Breast epithelium (tissue), 4 donors: Measurements from ENCODE around the gene APOL4. TPM values are rescaled to one million over a fixed set of nuclear protein-coding genes. Genes with fewer than 3 reads are reported as not detected.
"Not testable (repeated sequence)": the region's sequence is repeated elsewhere in the genome, so short reads cannot be mapped to it uniquely, and the experiment has no call there.

Experiments used
- DNase-seq, 2 donors: peaks; one replicate each; pipeline ENCODE4 v3.0.0-alpha.2; 2019; ENCODE audit warnings: low spot score in 2 of 2
- H3K27ac ChIP-seq, 2 donors: fragments of 200-600 bp; sonication (generic) in 1 of 2; one replicate each; pipeline ENCODE4 v1.5.1; 2016 to 2019; ENCODE audit warnings: mild to moderate bottlenecking in 1 of 2
- H3K27me3 ChIP-seq, 2 donors: fragments of 200-600 bp; sonication (generic) in 1 of 2; one replicate each; pipeline versions ENCODE4 v1.5.1 to v1.6.0; 2017 to 2019; ENCODE audit warnings: control low read depth in 1 of 2, mild to moderate bottlenecking in 1 of 2
- H3K36me3 ChIP-seq: fragments of 200-600 bp; one replicate; pipeline ENCODE4 v1.5.1; 2019
- H3K4me1 ChIP-seq, 2 donors: fragments of 200-600 bp; sonication (generic); one replicate each; pipeline ENCODE4 v1.5.1; 2016 to 2019; ENCODE audit warnings: control low read depth in 1 of 2
- H3K4me3 ChIP-seq, 3 donors: fragments of 200-600 bp; sonication (generic); 1 replicate in 2 of 3; 2 replicates in 1 of 3; pipeline ENCODE4 v1.5.1; 2016 to 2019; ENCODE audit warnings: mild to moderate bottlenecking in 3 of 3, moderate library complexity in 2 of 3
- H3K9me3 ChIP-seq, 2 donors: fragments of 200-600 bp; sonication (generic) in 1 of 2; one replicate each; pipeline ENCODE4 v1.5.1; 2016 to 2019; ENCODE audit warnings: control low read depth in 1 of 2
- POLR2A ChIP-seq: fragments of 450-650 bp; IDR thresholded peaks from one replicate; pipeline ENCODE4 v1.6.1; 2016; ENCODE audit warnings: antibody characterized with exemption, mild to moderate bottlenecking, moderate library complexity
- POLR2AphosphoS5 ChIP-seq, 3 donors: sonication (generic); formaldehyde crosslinking; IDR thresholded peaks; one replicate each; pipeline ENCODE4 v1.6.1; 2017; ENCODE audit warnings: antibody characterized with exemption in 3 of 3
- intact Hi-C: fragments of 100-400 bp; cut with DNase I; formaldehyde crosslinking; loops from one replicate; pipeline ENCODE4 v1.15.1; 2023; ENCODE audit warnings: low total_unique reads
- total RNA-seq, 3 donors: library from RNA; depleted of rRNA; stranded (reverse); fragments of >200 nt; gene quantifications; one replicate each; pipeline ENCODE4 v1.1.0, GENCODE V29; 2016
- TF ChIP-seq, protein P1 (sequence below), 3 donors: fragments of 450-650 bp; IDR thresholded peaks; one replicate each; pipeline ENCODE4 v1.5.1; 2016 to 2017; ENCODE audit warnings: antibody characterized with exemption in 3 of 3, mild to moderate bottlenecking in 3 of 3, moderate library complexity in 3 of 3

Gene APOL4
- total RNA-seq, 3 donors from 2014 or later, result 4.9 to 41.3 (median 15.0) TPM

DNA sequence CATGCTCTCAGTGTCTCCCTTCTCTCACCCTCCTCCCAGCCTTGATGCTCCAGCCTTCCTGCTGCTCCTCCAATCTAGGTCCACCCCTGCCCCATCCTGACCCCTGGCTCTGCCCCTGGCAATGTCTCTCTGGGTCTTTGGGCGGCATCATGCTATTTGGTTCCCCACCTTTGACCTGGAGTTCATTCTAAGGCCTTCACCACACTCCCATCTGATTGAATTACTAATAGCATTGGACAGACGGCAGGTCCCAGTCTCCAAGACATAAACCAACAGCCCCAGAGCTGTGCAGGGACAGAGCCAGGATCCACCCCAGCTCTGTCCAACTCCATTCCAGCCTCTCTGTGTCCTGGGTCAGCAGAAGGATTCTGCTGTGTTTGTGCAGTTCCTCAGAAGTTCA is 7.2 kb downstream of the APOL4 start:
- Histone ChIP-seq H3K9me3 (no peaks in the 10 kb centered on the region), H3K4me1 (no peaks in the 10 kb centered on the region), H3K27ac (peak overlapping the region in 1 of 2 donors; percentile 48), H3K4me3 (no peak overlapping the region), H3K27me3 (no peaks in the 10 kb centered on the region), H3K36me3 (no peaks in the 10 kb centered on the region)
- DNase-seq, result peak in 1 of 2 donors; percentile 14
- intact Hi-C loops, result no loop called here
- no peak for TF ChIP-seq POLR2A
- TF ChIP-seq, protein P1, sequence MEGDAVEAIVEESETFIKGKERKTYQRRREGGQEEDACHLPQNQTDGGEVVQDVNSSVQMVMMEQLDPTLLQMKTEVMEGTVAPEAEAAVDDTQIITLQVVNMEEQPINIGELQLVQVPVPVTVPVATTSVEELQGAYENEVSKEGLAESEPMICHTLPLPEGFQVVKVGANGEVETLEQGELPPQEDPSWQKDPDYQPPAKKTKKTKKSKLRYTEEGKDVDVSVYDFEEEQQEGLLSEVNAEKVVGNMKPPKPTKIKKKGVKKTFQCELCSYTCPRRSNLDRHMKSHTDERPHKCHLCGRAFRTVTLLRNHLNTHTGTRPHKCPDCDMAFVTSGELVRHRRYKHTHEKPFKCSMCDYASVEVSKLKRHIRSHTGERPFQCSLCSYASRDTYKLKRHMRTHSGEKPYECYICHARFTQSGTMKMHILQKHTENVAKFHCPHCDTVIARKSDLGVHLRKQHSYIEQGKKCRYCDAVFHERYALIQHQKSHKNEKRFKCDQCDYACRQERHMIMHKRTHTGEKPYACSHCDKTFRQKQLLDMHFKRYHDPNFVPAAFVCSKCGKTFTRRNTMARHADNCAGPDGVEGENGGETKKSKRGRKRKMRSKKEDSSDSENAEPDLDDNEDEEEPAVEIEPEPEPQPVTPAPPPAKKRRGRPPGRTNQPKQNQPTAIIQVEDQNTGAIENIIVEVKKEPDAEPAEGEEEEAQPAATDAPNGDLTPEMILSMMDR (IDR thresholded peaks at IDR 0.05), result no peak
- TF ChIP-seq POLR2AphosphoS5 (IDR thresholded peaks at IDR 0.05), result no peak

DNA sequence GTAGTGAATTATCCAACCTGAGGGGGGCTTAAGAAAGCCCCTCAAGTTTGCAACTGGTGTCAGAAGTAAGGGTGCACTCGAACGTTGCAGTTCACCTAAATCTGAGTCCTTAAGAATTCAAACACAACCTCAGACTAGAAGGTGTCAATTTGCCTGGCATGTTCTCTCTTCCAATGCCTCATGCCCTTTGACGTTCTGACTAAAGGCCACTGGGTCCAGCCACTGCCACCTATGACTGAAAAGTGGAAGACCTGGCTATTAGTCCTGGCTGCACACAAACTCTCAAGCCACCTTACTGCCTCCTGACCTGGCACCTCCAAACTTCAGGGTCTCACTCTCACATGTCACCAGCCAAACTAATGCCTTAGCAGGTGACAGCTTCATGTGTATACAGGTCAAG is 8.0 kb downstream of the APOL4 start:
- intact Hi-C loops, result no loop called here
- no peaks in the 10 kb centered on the region for H3K36me3 ChIP-seq
- H3K9me3 ChIP-seq, result no peaks in the 10 kb centered on the region
- no peak overlapping the region for H3K27ac ChIP-seq
- H3K27me3 ChIP-seq, result no peaks in the 10 kb centered on the region
- TF ChIP-seq POLR2AphosphoS5 (IDR thresholded peaks at IDR 0.05) (no peak), POLR2A (no peak)
- TF ChIP-seq, protein P1 (IDR thresholded peaks at IDR 0.05), result no peak
- H3K4me3 ChIP-seq, result no peak overlapping the region
- no peaks in the 10 kb centered on the region for H3K4me1 ChIP-seq
- peak in 1 of 2 donors; percentile 12 for DNase-seq

DNA sequence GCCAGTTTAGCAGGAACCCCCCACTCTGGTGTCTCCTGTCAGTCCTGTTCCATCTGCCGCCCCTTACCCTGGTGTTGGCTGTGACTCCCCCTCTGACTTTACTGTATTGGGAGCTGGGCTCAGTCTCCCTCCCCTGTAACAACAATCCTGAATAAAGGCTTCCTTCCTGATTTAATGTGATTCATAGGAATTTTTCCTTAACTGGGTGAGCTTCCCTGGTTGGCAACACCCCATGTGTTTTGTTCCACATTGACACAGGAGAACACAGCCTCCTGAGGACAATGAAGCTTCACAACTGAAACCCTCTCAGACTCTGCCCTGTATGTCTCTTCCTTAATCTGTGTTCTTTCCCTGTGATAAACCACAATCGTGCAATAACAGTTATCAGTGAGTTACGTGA is 8.4 kb downstream of the APOL4 start:
- H3K4me1 ChIP-seq, result no peaks in the 10 kb centered on the region
- DNase-seq, result no peak
- intact Hi-C loops, result no loop called here
- H3K27me3 ChIP-seq, result no peaks in the 10 kb centered on the region
- no peak for TF ChIP-seq POLR2A
- no peak for TF ChIP-seq POLR2AphosphoS5 (IDR thresholded peaks at IDR 0.05)
- TF ChIP-seq, protein P1 (IDR thresholded peaks at IDR 0.05), result no peak
- H3K9me3 ChIP-seq, result no peaks in the 10 kb centered on the region
- H3K36me3 ChIP-seq, result no peaks in the 10 kb centered on the region
- no peak overlapping the region for H3K4me3 ChIP-seq
- H3K27ac ChIP-seq, result peak overlapping the region in 1 of 2 donors; percentile 19

DNA sequence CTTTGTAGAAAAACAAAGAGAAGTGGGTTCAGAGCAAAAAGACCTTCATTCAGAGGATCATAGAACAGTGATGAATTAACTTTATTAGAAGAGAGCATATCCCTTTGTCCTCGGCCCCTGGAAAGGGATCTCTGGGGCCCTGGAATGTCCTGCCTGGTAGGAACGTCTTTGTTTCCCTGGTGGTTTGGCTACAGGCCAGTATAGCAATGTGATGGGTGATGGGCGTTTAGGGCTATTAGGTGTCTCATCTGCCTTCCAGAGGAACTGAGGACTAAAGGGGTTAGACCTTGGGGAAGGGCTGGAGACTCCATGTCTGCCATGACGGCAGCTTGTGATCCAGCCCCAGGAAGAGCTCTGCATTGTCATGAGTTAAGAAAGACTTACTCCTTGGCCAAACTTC is 9.1 kb downstream of the APOL4 start:
- Histone ChIP-seq H3K27ac (peak overlapping the region in 1 of 2 donors; percentile 19), H3K36me3 (no peaks in the 10 kb centered on the region), H3K4me3 (no peak overlapping the region), H3K9me3 (no peaks in the 10 kb centered on the region), H3K27me3 (no peaks in the 10 kb centered on the region), H3K4me1 (no peaks in the 10 kb centered on the region)
- DNase-seq, result no peak
- TF ChIP-seq POLR2A, result no peak
- TF ChIP-seq, protein P1 (IDR thresholded peaks at IDR 0.05), result no peak
- no peak for TF ChIP-seq POLR2AphosphoS5 (IDR thresholded peaks at IDR 0.05)
- intact Hi-C loops, result no loop called here

DNA sequence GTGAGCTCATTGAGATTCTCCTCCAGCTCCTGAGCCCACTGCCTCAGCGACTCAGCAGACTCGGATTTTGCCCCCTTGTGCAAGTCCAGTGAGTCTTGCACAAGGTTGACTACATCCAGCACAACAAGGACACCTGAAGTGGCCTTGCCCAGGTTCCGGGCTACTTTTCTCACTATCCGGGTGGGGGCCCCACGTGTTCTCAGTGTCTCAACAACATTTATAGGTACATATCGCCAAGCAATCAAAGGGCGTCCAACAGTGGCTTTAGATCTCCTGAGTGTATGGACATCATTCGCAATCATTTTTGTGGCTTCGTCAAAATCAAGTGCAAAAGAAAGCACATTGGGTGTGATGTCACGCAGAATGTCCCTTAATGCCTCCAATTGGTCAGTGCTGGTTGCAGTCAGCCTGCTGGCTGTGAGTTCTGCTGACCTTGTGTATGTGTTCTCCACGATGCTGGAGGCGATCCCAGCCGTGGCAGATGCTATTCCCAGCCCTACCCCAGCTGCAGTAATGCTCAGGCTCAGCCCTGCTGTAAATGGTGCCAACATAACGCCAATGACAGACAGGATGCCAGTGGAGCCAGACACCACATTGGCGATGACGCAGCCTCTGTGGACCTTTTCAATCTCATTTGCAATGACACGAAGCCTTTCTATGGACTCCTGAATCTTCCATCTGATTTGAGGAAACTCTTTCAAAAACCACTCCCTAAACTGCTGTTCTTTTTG is 10.3 kb downstream of the APOL4 start:
- Histone ChIP-seq H3K36me3 (no peaks in the 10 kb centered on the region), H3K9me3 (no peaks in the 10 kb centered on the region), H3K4me3 (no peak overlapping the region), H3K27ac (no peak overlapping the region), H3K4me1 (no peaks in the 10 kb centered on the region), H3K27me3 (no peaks in the 10 kb centered on the region)
- peak in 1 of 2 donors; percentile 21 for DNase-seq
- peak in 1 of 3 donors; percentile 31 for TF ChIP-seq POLR2AphosphoS5 (IDR thresholded peaks at IDR 0.05)
- TF ChIP-seq POLR2A, result no peak
- intact Hi-C loops, result no loop called here

DNA sequence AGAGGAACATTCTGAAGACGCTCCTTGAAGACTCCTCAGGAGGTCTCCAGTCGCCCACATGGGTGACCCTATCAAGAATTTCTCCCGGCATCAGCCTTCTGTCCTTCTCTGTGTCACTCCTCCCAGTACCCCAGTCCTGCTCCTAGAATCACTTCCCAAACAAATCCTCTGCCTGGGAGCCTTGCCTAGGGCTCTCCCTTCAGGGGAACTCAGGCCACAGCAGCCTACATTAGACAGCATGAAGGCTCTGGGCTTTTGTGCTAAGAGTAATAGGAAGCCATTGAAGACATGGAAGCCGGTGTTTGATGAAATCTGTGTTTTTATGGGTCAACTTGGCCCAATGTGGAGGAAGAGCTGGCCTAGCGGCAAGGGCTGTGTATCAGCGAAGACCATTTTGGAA is 13.7 kb downstream of the APOL4 start:
- H3K4me3 ChIP-seq, H3K36me3 ChIP-seq, H3K9me3 ChIP-seq, H3K27ac ChIP-seq, DNase-seq, H3K4me1 ChIP-seq, intact Hi-C loops, H3K27me3 ChIP-seq: not testable (repeated sequence)
